Neuronal stem cell (in vitro differentiated cells): ENCODE results near the gene SPRYD3.

Source experiments
- DNase-seq: peaks from one replicate; pipeline ENCODE4 v3.0.0-alpha.2; 2013; ENCODE audit warnings: low spot score
- H2AFZ ChIP-seq: one replicate; pipeline ENCODE4 v1.6.1; 2013; ENCODE audit warnings: mild to moderate bottlenecking, low read length, inconsistent platforms
- H2AK5ac ChIP-seq: 2 replicates; pipeline ENCODE4 v1.6.1; 2013; ENCODE audit warnings: low read depth, mild to moderate bottlenecking, inconsistent platforms, low read length, moderate library complexity, mixed read lengths
- H2BK120ac ChIP-seq: 2 replicates; pipeline ENCODE4 v1.6.1; 2013; ENCODE audit warnings: low read depth, mild to moderate bottlenecking, inconsistent platforms, low read length, moderate library complexity, mixed read lengths
- H2BK12ac ChIP-seq: one replicate; pipeline ENCODE4 v1.6.1; 2013; ENCODE audit warnings: low read length, inconsistent platforms
- H2BK15ac ChIP-seq: 2 replicates; pipeline ENCODE4 v1.6.1; 2013; ENCODE audit warnings: mild to moderate bottlenecking, low read length, inconsistent platforms, mixed read lengths
- H2BK5ac ChIP-seq: one replicate; pipeline ENCODE4 v1.6.1; 2013; ENCODE audit warnings: inconsistent platforms, mild to moderate bottlenecking, low read length, moderate library complexity
- H3K14ac ChIP-seq: one replicate; pipeline ENCODE4 v1.6.1; 2013; ENCODE audit warnings: low read length, inconsistent platforms
- H3K18ac ChIP-seq: 2 replicates; pipeline ENCODE4 v1.6.1; 2013; ENCODE audit warnings: low read length, inconsistent platforms
- H3K23ac ChIP-seq: 2 replicates; pipeline ENCODE4 v1.6.1; 2013; ENCODE audit warnings: low read depth, mild to moderate bottlenecking, mixed read lengths, low read length, inconsistent platforms; ENCODE audit not compliant: poor library complexity
- H3K27ac ChIP-seq: replicated peaks from 3 replicates; pipeline ENCODE4 v1.5.1; 2013; ENCODE audit warnings: low read length, inconsistent platforms
- H3K27me3 ChIP-seq, 3 experiments: 2 replicates each; pipeline ENCODE4 v1.6.1; 2013; ENCODE audit warnings: low read length in 3 of 3, mild to moderate bottlenecking in 2 of 3, inconsistent platforms in 1 of 3, low read depth in 1 of 3, mixed read lengths in 1 of 3, moderate library complexity in 1 of 3; ENCODE audit not compliant: control insufficient read depth in 3 of 3, insufficient read depth in 3 of 3
- H3K36me3 ChIP-seq, 2 donors: replicated peaks in 1 of 2; 2 replicates each; pipeline ENCODE4 v1.6.1; 2013; ENCODE audit warnings: low read length in 2 of 2; ENCODE audit not compliant: control insufficient read depth in 2 of 2, insufficient read depth in 2 of 2
- H3K4ac ChIP-seq: 2 replicates; pipeline ENCODE4 v1.6.1; 2013; ENCODE audit warnings: inconsistent platforms, mild to moderate bottlenecking, low read length, moderate library complexity
- H3K4me1 ChIP-seq, 2 donors: 1 replicate in 1 of 2; 2 replicates in 1 of 2; pipeline ENCODE4 v1.6.1; 2013; ENCODE audit warnings: low read length in 2 of 2, low read depth in 1 of 2; ENCODE audit not compliant: control insufficient read depth in 2 of 2, insufficient read depth in 1 of 2
- H3K4me2 ChIP-seq: one replicate; pipeline ENCODE4 v1.6.1; 2013; ENCODE audit warnings: mild to moderate bottlenecking, low read length, inconsistent platforms; ENCODE audit not compliant: insufficient read depth, poor library complexity, severe bottlenecking
- H3K4me3 ChIP-seq, 2 donors: 2 replicates each; pipeline ENCODE4 v1.5.1; 2013; ENCODE audit warnings: low read length in 2 of 2, mild to moderate bottlenecking in 2 of 2, inconsistent platforms in 1 of 2, moderate library complexity in 1 of 2
- H3K79me1 ChIP-seq: one replicate; pipeline ENCODE4 v1.6.1; 2013; ENCODE audit warnings: low read depth, mild to moderate bottlenecking, inconsistent platforms, low read length, moderate library complexity
- H3K9ac ChIP-seq: one replicate; pipeline ENCODE4 v1.6.1; 2013; ENCODE audit warnings: mild to moderate bottlenecking, low read depth, low read length, inconsistent platforms; ENCODE audit not compliant: poor library complexity
- H3K9me3 ChIP-seq, 2 donors: replicated peaks in 1 of 2; 2 replicates each; pipeline versions ENCODE3 to v1.6.1; 2013; ENCODE audit warnings: low read length in 2 of 2, mild to moderate bottlenecking in 2 of 2, inconsistent platforms in 1 of 2, low read depth in 1 of 2, mixed read lengths in 1 of 2, moderate library complexity in 1 of 2; ENCODE audit not compliant: control insufficient read depth in 2 of 2, insufficient read depth in 1 of 2
- H4K8ac ChIP-seq: one replicate; pipeline ENCODE4 v1.6.1; 2013; ENCODE audit warnings: low read depth, mild to moderate bottlenecking, inconsistent platforms, low read length, moderate library complexity
- H4K91ac ChIP-seq: one replicate; pipeline ENCODE4 v1.6.1; 2013; ENCODE audit warnings: low read length, low read depth, mild to moderate bottlenecking, inconsistent platforms; ENCODE audit not compliant: poor library complexity
- WGBS, 2 donors: extraction: QIAGEN DNeasy Blood & Tissue Kit; methylation state at CpG; one replicate each; pipeline ENCODE4 v1.1.7; 2013; ENCODE audit warnings: missing lambda C conversion rate in 2 of 2, mixed read lengths in 1 of 2; ENCODE audit not compliant: insufficient read length in 2 of 2, insufficient replicate concordance in 1 of 2; ENCODE audit errors: extremely low coverage in 2 of 2; 5-methylcytosine and 5-hydroxymethylcytosine counted together

The SPRYD3 gene

GRCh38 chr12:53118751-53119300 lies 39.6 kb upstream of the SPRYD3 start:
- Histone ChIP-seq H3K23ac (no peak overlapping the region), H3K9me3 (peaks cover 0 to 6% of the 10 kb centered on the region in 2 donors), H2AK5ac (no peak overlapping the region), H2BK15ac (no peak overlapping the region), H3K4me3 (peak overlapping the region in 1 of 2 donors; percentile 56), H2BK5ac (no peak overlapping the region), H3K4me2 (no peak overlapping the region), H3K18ac (no peak overlapping the region), H3K4ac (no peak overlapping the region), H2BK120ac (no peak overlapping the region), H3K4me1 (peaks cover 0 to 4% of the 10 kb centered on the region in 2 donors), H3K79me1 (no peaks in the 10 kb centered on the region), H3K27ac (no peak overlapping the region), H3K36me3 (no peaks in the 10 kb centered on the region), H3K27me3 (peaks cover 0 to 11% (median 0%) of the 10 kb centered on the region in 3 experiments), H4K91ac (no peak overlapping the region), H2AFZ (no peak overlapping the region), H4K8ac (no peak overlapping the region), H2BK12ac (no peak overlapping the region), H3K14ac (no peak overlapping the region), H3K9ac (peak overlapping the region; percentile 24)
- WGBS, 2 donors: no CpG with 5 or more reads among the region's 8 CpGs
- DNase-seq: no peak

- Histone ChIP-seq H2BK15ac (peak overlapping the region; percentile 6), H3K23ac (no peak overlapping the region), H2BK5ac (no peak overlapping the region), H2AK5ac (no peak overlapping the region), H3K4ac (no peak overlapping the region), H3K9ac (no peak overlapping the region), H3K14ac (no peak overlapping the region), H4K91ac (no peak overlapping the region), H3K27ac (no peak overlapping the region), H3K79me1 (no peaks in the 10 kb centered on the region), H3K4me1 (peaks cover 0 to 2% of the 10 kb centered on the region in 2 donors), H2AFZ (no peak overlapping the region), H3K9me3 (no peaks in the 10 kb centered on the region), H3K27me3 (peaks cover 0 to 11% (median 0%) of the 10 kb centered on the region in 3 experiments), H3K4me3 (no peak overlapping the region), H3K36me3 (no peaks in the 10 kb centered on the region), H4K8ac (no peak overlapping the region), H3K4me2 (no peak overlapping the region), H2BK120ac (no peak overlapping the region), H3K18ac (peak overlapping the region; percentile 38), H2BK12ac (no peak overlapping the region)
- DNase-seq: no peak
- no CpG with 5 or more reads among the region's 8 CpGs for WGBS, 2 donors
Observed at GRCh38 chr12:53115891-53116648, 36.9 kb upstream of the SPRYD3 start.

- H2BK12ac ChIP-seq: no peak overlapping the region
- peak overlapping the region; percentile 67 for H3K18ac ChIP-seq
- no peak for DNase-seq
- peak overlapping the region; percentile 6 for H2BK15ac ChIP-seq
- peak overlapping the region; percentile 25 for H3K14ac ChIP-seq
- peak overlapping the region; percentile 13 for H3K9ac ChIP-seq
- H3K79me1 ChIP-seq: no peaks in the 10 kb centered on the region
- H3K27me3 ChIP-seq: peaks cover 0 to 11% (median 0%) of the 10 kb centered on the region in 3 experiments
- no peak overlapping the region for H4K8ac ChIP-seq
- no peak overlapping the region for H3K27ac ChIP-seq
- no peak overlapping the region for H2BK5ac ChIP-seq
- peak overlapping the region; percentile 31 for H2AK5ac ChIP-seq
- peak overlapping the region; percentile 40 for H4K91ac ChIP-seq
- no peak overlapping the region for H3K4me3 ChIP-seq
- no peaks in the 10 kb centered on the region for H3K36me3 ChIP-seq
- no peaks in the 10 kb centered on the region for H3K9me3 ChIP-seq
- peak overlapping the region; percentile 40 for H3K23ac ChIP-seq
- no peak overlapping the region for H3K4me2 ChIP-seq
- H3K4me1 ChIP-seq: peaks cover 0 to 1% of the 10 kb centered on the region in 2 donors
- H2AFZ ChIP-seq: no peak overlapping the region
- H2BK120ac ChIP-seq: no peak overlapping the region
- no CpG with 5 or more reads among the region's 33 CpGs for WGBS, 2 donors
- no peak overlapping the region for H3K4ac ChIP-seq
Observed at GRCh38 chr12:53115112-53115890, 36.1 kb upstream of the SPRYD3 start.

- Histone ChIP-seq H3K9ac (no peak overlapping the region), H2BK5ac (no peak overlapping the region), H3K4me1 (peaks cover 0 to 1% of the 10 kb centered on the region in 2 donors), H3K79me1 (no peaks in the 10 kb centered on the region), H2BK12ac (no peak overlapping the region), H3K23ac (no peak overlapping the region), H3K27me3 (peaks cover 0 to 5% (median 0%) of the 10 kb centered on the region in 3 experiments), H3K4me3 (no peak overlapping the region), H2BK15ac (no peak overlapping the region), H4K8ac (no peak overlapping the region), H3K14ac (no peak overlapping the region), H2AK5ac (no peak overlapping the region), H3K4ac (no peak overlapping the region), H3K36me3 (no peaks in the 10 kb centered on the region), H4K91ac (no peak overlapping the region), H2AFZ (no peak overlapping the region), H3K27ac (no peak overlapping the region), H3K4me2 (no peak overlapping the region), H3K18ac (no peak overlapping the region), H2BK120ac (no peak overlapping the region), H3K9me3 (no peaks in the 10 kb centered on the region)
- DNase-seq: no peak
Observed at GRCh38 chr12:53113951-53114350, 34.8 kb upstream of the SPRYD3 start.
